OCI-LY1 (cell line): ENCODE data around the gene FOS.

ENCODE experiments used
- H2AFZ ChIP-seq: fragments of 200-600 bp; sonication (generic), shearing (Covaris generic); 2 replicates; pipeline ENCODE4 v1.6.0; 2014; ENCODE audit warnings: antibody characterized with exemption, mild to moderate bottlenecking, low read length
- H3F3A ChIP-seq: fragments of 200-600 bp; sonication (generic), shearing (Covaris generic); 2 replicates; pipeline ENCODE4 v1.6.0; 2014; ENCODE audit warnings: mild to moderate bottlenecking, antibody characterized with exemption, low read length, moderate library complexity; ENCODE audit not compliant: insufficient read depth
- H3K27ac ChIP-seq: fragments of 200-600 bp; sonication (generic); 2 replicates; pipeline ENCODE4 v1.5.1; 2014; ENCODE audit warnings: low read length, mixed run types, mild to moderate bottlenecking, low read depth; ENCODE audit not compliant: poor library complexity, severe bottlenecking
- H3K27me3 ChIP-seq: fragments of 200-600 bp; sonication (generic); 2 replicates; pipeline ENCODE4 v1.6.0; 2014; ENCODE audit warnings: antibody characterized with exemption, mild to moderate bottlenecking, low read length, moderate library complexity; ENCODE audit not compliant: insufficient read depth
- H3K36me3 ChIP-seq: fragments of 200-600 bp; sonication (generic); 2 replicates; pipeline ENCODE4 v1.6.1; 2014; ENCODE audit warnings: mild to moderate bottlenecking, antibody characterized with exemption, low read length, moderate library complexity, mixed read lengths; ENCODE audit not compliant: insufficient read depth
- H3K4me1 ChIP-seq: fragments of 200-600 bp; sonication (generic); 2 replicates; pipeline ENCODE4 v1.5.1; 2014; ENCODE audit warnings: mild to moderate bottlenecking, low read length, moderate library complexity; ENCODE audit not compliant: insufficient read depth, severe bottlenecking
- H3K4me2 ChIP-seq: fragments of 200-600 bp; sonication (generic), shearing (Covaris generic); 2 replicates; pipeline ENCODE4 v1.6.1; 2014; ENCODE audit warnings: low read length
- H3K4me3 ChIP-seq: fragments of 200-600 bp; sonication (generic); 2 replicates; pipeline ENCODE4 v1.5.1; 2014; ENCODE audit warnings: low read length, low read depth, mild to moderate bottlenecking, mixed read lengths; ENCODE audit not compliant: poor library complexity, severe bottlenecking
- H3K79me2 ChIP-seq: fragments of 200-600 bp; shearing (Covaris generic); 2 replicates; pipeline ENCODE4 v1.6.1; 2016; ENCODE audit warnings: mixed run types, low read length, mixed read lengths; ENCODE audit not compliant: insufficient read depth
- H3K9ac ChIP-seq: fragments of 200-600 bp; sonication (generic), shearing (Covaris generic); 2 replicates; pipeline ENCODE4 v1.6.1; 2014; ENCODE audit warnings: mild to moderate bottlenecking, low read length, mixed read lengths
- H3K9me2 ChIP-seq: fragments of 200-600 bp; sonication (generic), shearing (Covaris generic); 2 replicates; pipeline ENCODE4 v1.6.1; 2014; ENCODE audit warnings: low read depth, mild to moderate bottlenecking, low read length, mixed read lengths
- H3K9me3 ChIP-seq: fragments of 200-600 bp; shearing (Covaris generic); 2 replicates; pipeline ENCODE4 v1.6.1; 2014; ENCODE audit warnings: low read length, mixed read lengths
- H4K20me1 ChIP-seq: fragments of 200-600 bp; sonication (generic), shearing (Covaris generic); 2 replicates; pipeline ENCODE4 v1.6.0; 2016; ENCODE audit warnings: mild to moderate bottlenecking, low read length; ENCODE audit not compliant: insufficient read depth
- CTCF ChIP-seq: fragments of 200-600 bp; sonication (generic), shearing (Covaris generic); IDR thresholded peaks from 2 replicates; pipeline ENCODE4 v1.5.1; 2017; ENCODE audit warnings: mild to moderate bottlenecking, antibody characterized with exemption, low read length, moderate library complexity, mixed read lengths
- EZH2 ChIP-seq: fragments of 200-600 bp; sonication (generic), shearing (Covaris generic); IDR thresholded peaks from 2 replicates; pipeline ENCODE4 v1.8.0; 2017; ENCODE audit warnings: borderline replicate concordance, mixed run types, mild to moderate bottlenecking, antibody characterized with exemption, low read length, moderate library complexity, mixed read lengths

FOS gene

GRCh38 chr14:75313294-75313693 is 34.7 kb downstream of the FOS start:
- H3K9ac ChIP-seq: no peak overlapping the region
- H3K4me2 ChIP-seq: no peak overlapping the region
- no peak overlapping the region for H3K4me3 ChIP-seq
- H3K27ac ChIP-seq: no peak overlapping the region
- H4K20me1 ChIP-seq: no peaks in the 10 kb centered on the region
- H3K4me1 ChIP-seq: no peaks in the 10 kb centered on the region
- no peak overlapping the region for H2AFZ ChIP-seq
- TF ChIP-seq EZH2: no peak
- no peaks in the 10 kb centered on the region; the same call in 1 of the 2 replicates for H3K27me3 ChIP-seq
- no peaks in the 10 kb centered on the region for H3K36me3 ChIP-seq
- no peaks in the 10 kb centered on the region for H3K9me3 ChIP-seq
- no peaks in the 10 kb centered on the region for H3K9me2 ChIP-seq
- no peaks in the 10 kb centered on the region for H3F3A ChIP-seq
- no peaks in the 10 kb centered on the region for H3K79me2 ChIP-seq

- H3K27ac ChIP-seq: no peak overlapping the region
- no peak overlapping the region for H2AFZ ChIP-seq
- no peak overlapping the region for H3K9ac ChIP-seq
- no peaks in the 10 kb centered on the region; the same call in 1 of the 2 replicates for H3K27me3 ChIP-seq
- no peak for TF ChIP-seq EZH2
- no peak for TF ChIP-seq CTCF
- H3K4me3 ChIP-seq: no peak overlapping the region
- no peak overlapping the region for H3K4me2 ChIP-seq
- no peaks in the 10 kb centered on the region for H3K36me3 ChIP-seq
- H3K9me2 ChIP-seq: no peaks in the 10 kb centered on the region
- no peaks in the 10 kb centered on the region for H3K9me3 ChIP-seq
- H3F3A ChIP-seq: no peaks in the 10 kb centered on the region
- no peaks in the 10 kb centered on the region for H3K79me2 ChIP-seq
- H4K20me1 ChIP-seq: no peaks in the 10 kb centered on the region
- H3K4me1 ChIP-seq: no peaks in the 10 kb centered on the region
Observed at GRCh38 chr14:75315144-75315543, 36.5 kb downstream of the FOS start.

GRCh38 chr14:75317148-75317547 is 38.5 kb downstream of the FOS start:
- no peak overlapping the region for H2AFZ ChIP-seq
- no peaks in the 10 kb centered on the region; the same call in 1 of the 2 replicates for H3K27me3 ChIP-seq
- H3K9me3 ChIP-seq: no peaks in the 10 kb centered on the region
- H3F3A ChIP-seq: no peaks in the 10 kb centered on the region
- H3K4me1 ChIP-seq: no peaks in the 10 kb centered on the region
- no peak overlapping the region for H3K4me2 ChIP-seq
- no peaks in the 10 kb centered on the region for H3K79me2 ChIP-seq
- H3K9ac ChIP-seq: no peak overlapping the region
- H3K4me3 ChIP-seq: no peak overlapping the region
- TF ChIP-seq EZH2 (no peak), CTCF (no peak)
- H3K9me2 ChIP-seq: no peaks in the 10 kb centered on the region
- H3K36me3 ChIP-seq: no peaks in the 10 kb centered on the region
- no peaks in the 10 kb centered on the region for H4K20me1 ChIP-seq
- no peak overlapping the region for H3K27ac ChIP-seq

- Histone ChIP-seq H3K4me2 (no peak overlapping the region), H3K79me2 (no peaks in the 10 kb centered on the region), H3K36me3 (no peaks in the 10 kb centered on the region), H2AFZ (no peak overlapping the region), H3F3A (no peaks in the 10 kb centered on the region), H3K27ac (no peak overlapping the region), H3K27me3 (no peaks in the 10 kb centered on the region; the same call in 1 of the 2 replicates), H3K9ac (no peak overlapping the region), H3K4me3 (no peak overlapping the region), H3K9me3 (no peaks in the 10 kb centered on the region), H4K20me1 (no peaks in the 10 kb centered on the region), H3K4me1 (no peaks in the 10 kb centered on the region), H3K9me2 (no peaks in the 10 kb centered on the region)
- no peak for TF ChIP-seq CTCF
Observed at GRCh38 chr14:75318353-75318752, 39.7 kb downstream of the FOS start.
